Panc1 (cell line): Measurements from ENCODE around the gene LILRB3. TPM values are rescaled to one million over a fixed set of nuclear protein-coding genes. Genes with fewer than 3 reads are reported as not detected.

Experiments
- ATAC-seq: fragments of 200-7000 bp; cut with Tn5 transposase; 2 replicates; pipeline ENCODE4 v1.9.1; 2020; ENCODE audit warnings: mild to moderate bottlenecking, moderate library complexity
- BruUV-seq: library from RNA; stranded (reverse); fragments of 400-500 nt; replicated peaks from 2 replicates; lab custom pipeline; 2021; lab: Mats Ljungman, UMichigan
- CTCF ChIA-PET: fragments of 300-600 bp; sonication (Branson Sonifier 250); formaldehyde crosslinking; loops from one replicate; lab custom pipeline; 2022; ENCODE audit warnings: antibody characterized with exemption; lab: Charles Lee
- POLR2A ChIA-PET: fragments of 300-600 bp; sonication (Branson Sonifier 250); formaldehyde crosslinking; loops from one replicate; lab custom pipeline; 2022; ENCODE audit warnings: antibody characterized with exemption; lab: Charles Lee
- DNase-seq: peaks from one replicate; pipeline ENCODE4 v3.0.0-alpha.2; 2010; ENCODE audit warnings: low read depth, low spot score
- H3K27ac ChIP-seq: 2 replicates; pipeline ENCODE4 v1.5.1; 2011; ENCODE audit warnings: mild to moderate bottlenecking, low read length, inconsistent platforms
- H3K27me3 ChIP-seq: fragments of 200-500 bp; sonication (Bioruptor generic); 2 replicates; pipeline ENCODE4 v1.6.0; 2014; ENCODE audit warnings: low read length, inconsistent platforms; ENCODE audit not compliant: control insufficient read depth, insufficient read depth
- H3K36me3 ChIP-seq: fragments of 200-500 bp; sonication (Bioruptor generic); 2 replicates; pipeline ENCODE4 v1.5.1; 2014; ENCODE audit warnings: inconsistent platforms, mild to moderate bottlenecking, low read length, moderate library complexity; ENCODE audit not compliant: control insufficient read depth, insufficient read depth
- H3K4me1 ChIP-seq: 2 replicates; pipeline ENCODE4 v1.5.1; 2011; ENCODE audit warnings: inconsistent platforms, mild to moderate bottlenecking, low read length, moderate library complexity; ENCODE audit not compliant: control insufficient read depth, insufficient read depth
- H3K4me3 ChIP-seq, 2 experiments: 2 replicates each; pipeline ENCODE4 v1.5.1; 2011 to 2012; ENCODE audit warnings: low read depth in 2 of 2, low read length in 2 of 2, mild to moderate bottlenecking in 2 of 2, inconsistent platforms in 1 of 2, moderate library complexity in 1 of 2
- H3K9me3 ChIP-seq: fragments of 200-500 bp; sonication (Bioruptor generic); 2 replicates; pipeline ENCODE4 v1.5.1; 2014; ENCODE audit warnings: low read depth, mild to moderate bottlenecking, inconsistent platforms, low read length, moderate library complexity; ENCODE audit not compliant: control insufficient read depth, insufficient read depth
- POLR2AphosphoS5 ChIP-seq: IDR thresholded peaks from 2 replicates; pipeline ENCODE4 v1.6.1; 2012; ENCODE audit warnings: mild to moderate bottlenecking, low read depth, low read length, moderate library complexity
- SIN3A ChIP-seq: IDR thresholded peaks from 2 replicates; pipeline ENCODE4 v1.6.1; 2012; ENCODE audit warnings: low read depth, mild to moderate bottlenecking, low read length, moderate library complexity, borderline replicate concordance; ENCODE audit not compliant: insufficient read depth
- TCF7L2 ChIP-seq: IDR thresholded peaks from 2 replicates; pipeline ENCODE4 v1.6.1; 2011; ENCODE audit warnings: mild to moderate bottlenecking, low read depth, low read length, inconsistent platforms
- in situ Hi-C: cut with HindIII; loops from 2 replicates; pipeline ENCODE4 v1.10.0; 2016; ENCODE audit warnings: low sequenced_read_pairs, low pct_unique_long_range_greater_than_20kb
- intact Hi-C: fragments of 100-400 bp; cut with micrococcal nuclease; formaldehyde crosslinking; loops from one replicate; pipeline ENCODE4 v1.10.0; 2022; ENCODE audit not compliant: unreplicated experiment
- total RNA-seq: library from RNA; stranded (reverse); gene quantifications from one replicate; pipeline ENCODE4 v1.2.1, GENCODE V29; 2021; ENCODE audit not compliant: unreplicated experiment
- TF ChIP-seq, protein P1 (sequence below): fragments of 450-650 bp; IDR thresholded peaks from 2 replicates; pipeline ENCODE4 v1.5.1; 2017; ENCODE audit warnings: mild to moderate bottlenecking
- TF ChIP-seq, protein P2 (sequence below), 2 experiments: IDR thresholded peaks; 2 replicates each; pipeline ENCODE4 v1.6.1; 2011 to 2012; ENCODE audit warnings: low read depth in 2 of 2, control low read depth in 1 of 2, low read length in 1 of 2, mild to moderate bottlenecking in 1 of 2, moderate library complexity in 1 of 2; ENCODE audit not compliant: insufficient read depth in 1 of 2

The LILRB3 gene
- total RNA-seq, 1 experiment from 2014 or later: 0.18 TPM

DNA sequence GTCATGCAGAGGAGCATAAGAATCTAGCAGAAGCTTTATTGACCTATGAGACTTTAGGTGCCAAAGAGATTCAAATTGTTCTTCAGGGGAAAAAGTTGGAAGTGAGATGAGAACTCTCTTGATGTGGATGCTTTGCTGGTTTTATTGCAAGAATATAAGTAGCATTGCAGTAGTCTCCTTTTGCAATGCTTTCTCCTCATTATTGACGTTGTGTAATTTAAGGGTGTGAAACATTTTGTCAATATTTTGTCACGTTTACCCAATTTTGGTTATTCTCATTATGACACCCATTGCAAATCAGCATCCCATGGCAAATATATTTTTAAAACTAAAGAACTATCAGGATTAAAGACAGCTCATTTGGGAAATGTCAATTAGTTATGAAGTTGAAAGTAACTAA, 46.1 kb upstream of the LILRB3 start:
- Histone ChIP-seq H3K4me1 (no peaks in the 10 kb centered on the region), H3K27me3 (peaks cover 36% of the 10 kb centered on the region), H3K27ac (no peak overlapping the region), H3K36me3 (no peaks in the 10 kb centered on the region), H3K9me3 (no peaks in the 10 kb centered on the region), H3K4me3 (no peak overlapping the region)
- TF ChIP-seq POLR2AphosphoS5 (no peak), TCF7L2 (no peak), SIN3A (no peak)
- TF ChIP-seq, protein P1, sequence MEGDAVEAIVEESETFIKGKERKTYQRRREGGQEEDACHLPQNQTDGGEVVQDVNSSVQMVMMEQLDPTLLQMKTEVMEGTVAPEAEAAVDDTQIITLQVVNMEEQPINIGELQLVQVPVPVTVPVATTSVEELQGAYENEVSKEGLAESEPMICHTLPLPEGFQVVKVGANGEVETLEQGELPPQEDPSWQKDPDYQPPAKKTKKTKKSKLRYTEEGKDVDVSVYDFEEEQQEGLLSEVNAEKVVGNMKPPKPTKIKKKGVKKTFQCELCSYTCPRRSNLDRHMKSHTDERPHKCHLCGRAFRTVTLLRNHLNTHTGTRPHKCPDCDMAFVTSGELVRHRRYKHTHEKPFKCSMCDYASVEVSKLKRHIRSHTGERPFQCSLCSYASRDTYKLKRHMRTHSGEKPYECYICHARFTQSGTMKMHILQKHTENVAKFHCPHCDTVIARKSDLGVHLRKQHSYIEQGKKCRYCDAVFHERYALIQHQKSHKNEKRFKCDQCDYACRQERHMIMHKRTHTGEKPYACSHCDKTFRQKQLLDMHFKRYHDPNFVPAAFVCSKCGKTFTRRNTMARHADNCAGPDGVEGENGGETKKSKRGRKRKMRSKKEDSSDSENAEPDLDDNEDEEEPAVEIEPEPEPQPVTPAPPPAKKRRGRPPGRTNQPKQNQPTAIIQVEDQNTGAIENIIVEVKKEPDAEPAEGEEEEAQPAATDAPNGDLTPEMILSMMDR: no peak
- TF ChIP-seq, protein P2, sequence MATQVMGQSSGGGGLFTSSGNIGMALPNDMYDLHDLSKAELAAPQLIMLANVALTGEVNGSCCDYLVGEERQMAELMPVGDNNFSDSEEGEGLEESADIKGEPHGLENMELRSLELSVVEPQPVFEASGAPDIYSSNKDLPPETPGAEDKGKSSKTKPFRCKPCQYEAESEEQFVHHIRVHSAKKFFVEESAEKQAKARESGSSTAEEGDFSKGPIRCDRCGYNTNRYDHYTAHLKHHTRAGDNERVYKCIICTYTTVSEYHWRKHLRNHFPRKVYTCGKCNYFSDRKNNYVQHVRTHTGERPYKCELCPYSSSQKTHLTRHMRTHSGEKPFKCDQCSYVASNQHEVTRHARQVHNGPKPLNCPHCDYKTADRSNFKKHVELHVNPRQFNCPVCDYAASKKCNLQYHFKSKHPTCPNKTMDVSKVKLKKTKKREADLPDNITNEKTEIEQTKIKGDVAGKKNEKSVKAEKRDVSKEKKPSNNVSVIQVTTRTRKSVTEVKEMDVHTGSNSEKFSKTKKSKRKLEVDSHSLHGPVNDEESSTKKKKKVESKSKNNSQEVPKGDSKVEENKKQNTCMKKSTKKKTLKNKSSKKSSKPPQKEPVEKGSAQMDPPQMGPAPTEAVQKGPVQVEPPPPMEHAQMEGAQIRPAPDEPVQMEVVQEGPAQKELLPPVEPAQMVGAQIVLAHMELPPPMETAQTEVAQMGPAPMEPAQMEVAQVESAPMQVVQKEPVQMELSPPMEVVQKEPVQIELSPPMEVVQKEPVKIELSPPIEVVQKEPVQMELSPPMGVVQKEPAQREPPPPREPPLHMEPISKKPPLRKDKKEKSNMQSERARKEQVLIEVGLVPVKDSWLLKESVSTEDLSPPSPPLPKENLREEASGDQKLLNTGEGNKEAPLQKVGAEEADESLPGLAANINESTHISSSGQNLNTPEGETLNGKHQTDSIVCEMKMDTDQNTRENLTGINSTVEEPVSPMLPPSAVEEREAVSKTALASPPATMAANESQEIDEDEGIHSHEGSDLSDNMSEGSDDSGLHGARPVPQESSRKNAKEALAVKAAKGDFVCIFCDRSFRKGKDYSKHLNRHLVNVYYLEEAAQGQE (IDR thresholded peaks at IDR 0.05; ENCODE audit: insufficient read depth in 1 of 2, low read depth in 2 of 2, low read length in 1 of 2): no peak
- intact Hi-C loops: no loop called here
- in situ Hi-C loops: no loop called here
- no TSS peak for BruUV-seq
- DNase-seq (no peak), ATAC-seq (no peak)
- POLR2A ChIA-PET: interaction anchor here (0.6 kb wide), 1 partner anchor 33 kb away, joined by 3 read pairs; no protein-coding TSS in a partner anchor
- CTCF ChIA-PET: no interaction called here

- CTCF ChIA-PET: interaction anchor here (0.8 to 1.5 kb wide), 5 partner anchors 9 to 74 kb away, joined by 3 to 5 read pairs (median 3); partner anchors contain the start of gene LILRB5
- ATAC-seq: peak; percentile 91
- H3K4me3 ChIP-seq: no peak overlapping the region
- POLR2A ChIA-PET: no interaction called here
- TF ChIP-seq, protein P2 (IDR thresholded peaks at IDR 0.05; ENCODE audit: insufficient read depth in 1 of 2, low read depth in 2 of 2, low read length in 1 of 2): no peak
- no peak for TF ChIP-seq TCF7L2
- TF ChIP-seq, protein P1: peak; percentile 90
- peak; percentile 47 for DNase-seq
- in situ Hi-C loops: no loop called here
- no peaks in the 10 kb centered on the region for H3K36me3 ChIP-seq
- no peak overlapping the region for H3K27ac ChIP-seq
- no peaks in the 10 kb centered on the region for H3K4me1 ChIP-seq
- peaks cover 33% of the 10 kb centered on the region for H3K27me3 ChIP-seq
- H3K9me3 ChIP-seq: no peaks in the 10 kb centered on the region
- BruUV-seq: no TSS peak
- intact Hi-C loops: no loop called here
Observed at GRCh38 chr19:54266133-54266532, 43.3 kb upstream of the LILRB3 start.
